HG03139 (cell line): ENCODE results near the gene SLC25A1.

ENCODE experiments used
- ATAC-seq: cut with Tn5 transposase; IDR thresholded peaks from one replicate; pipeline ENCODE4 v1.9.1; 2021; ENCODE audit not compliant: unreplicated experiment

The SLC25A1 gene

DNA sequence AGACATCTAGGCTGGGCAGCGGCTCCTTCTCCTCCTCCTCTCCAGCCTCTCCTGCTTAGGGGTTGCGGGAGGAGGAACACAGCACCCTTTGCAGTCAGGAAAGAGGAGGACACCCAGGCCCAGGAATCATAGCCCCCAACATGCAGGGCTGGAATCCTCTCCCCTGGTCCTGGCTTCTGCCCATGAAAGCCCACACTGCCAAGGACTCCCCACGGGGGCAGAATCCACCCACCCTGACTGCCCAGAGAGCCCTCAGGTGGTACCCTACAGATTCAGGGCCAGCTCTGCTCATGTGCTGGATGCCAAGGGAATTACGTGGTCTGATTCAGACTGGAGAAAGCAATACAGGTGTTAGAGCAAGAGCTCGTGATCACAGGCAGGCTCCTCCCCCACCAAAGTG is 38.6 kb downstream of the SLC25A1 start:
- ATAC-seq, result no peak

DNA sequence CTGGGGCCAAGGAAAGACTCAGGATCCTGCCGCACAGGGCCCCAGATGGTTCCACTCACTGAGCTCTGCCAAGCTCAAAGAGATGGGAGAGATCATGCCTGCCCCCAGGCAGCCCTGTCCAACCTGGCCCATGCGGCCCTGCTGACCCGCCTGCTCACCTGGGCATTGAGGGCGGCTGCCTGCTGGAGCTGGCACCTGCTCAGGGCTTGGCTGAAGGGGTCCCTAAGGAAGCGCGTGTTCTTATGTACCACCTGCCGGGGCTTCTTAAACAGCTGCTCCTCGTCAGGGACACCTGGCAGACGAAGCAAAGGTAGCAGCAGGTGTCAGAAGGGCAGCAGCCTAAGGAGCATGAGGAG is 39.6 kb downstream of the SLC25A1 start:
- no peak for ATAC-seq

DNA sequence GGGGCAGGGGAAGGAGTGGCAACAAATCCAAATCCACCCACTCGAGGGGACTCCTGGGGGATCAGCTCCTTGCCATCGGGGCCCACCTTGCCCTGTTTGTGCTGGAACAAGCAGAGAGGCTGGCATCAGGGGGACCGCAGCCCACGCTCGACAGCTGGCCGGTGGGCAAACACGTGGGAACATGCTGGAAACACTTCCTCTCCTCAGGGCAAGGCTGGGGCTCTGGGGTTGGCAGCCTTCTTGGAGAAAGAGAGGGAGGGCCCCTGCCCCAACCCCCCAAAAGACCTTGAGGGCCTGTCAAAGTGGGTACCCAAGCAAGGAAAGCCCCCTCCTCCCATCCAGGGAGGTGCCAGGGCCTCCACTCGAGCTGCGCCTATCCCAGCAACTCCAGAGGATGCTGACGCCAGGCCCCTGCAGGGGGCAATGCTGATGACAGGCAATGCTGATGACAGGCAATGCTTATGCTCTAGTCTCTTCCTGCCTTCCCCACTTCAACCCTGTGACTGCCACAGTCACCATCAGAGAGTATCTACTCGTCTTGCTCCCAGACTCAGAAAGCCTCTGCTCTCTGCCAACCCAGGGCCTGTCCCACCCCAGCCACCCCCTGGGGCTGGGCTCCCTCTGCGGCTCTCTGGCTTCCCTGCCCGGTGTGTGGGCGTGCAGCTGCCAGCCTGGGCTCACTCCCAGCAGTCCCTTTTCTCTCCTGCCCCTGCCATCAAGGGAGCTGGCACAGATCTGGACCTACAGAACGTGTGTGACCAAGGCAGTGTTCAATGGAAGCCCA is 40.1 kb downstream of the SLC25A1 start:
- no peak for ATAC-seq

DNA sequence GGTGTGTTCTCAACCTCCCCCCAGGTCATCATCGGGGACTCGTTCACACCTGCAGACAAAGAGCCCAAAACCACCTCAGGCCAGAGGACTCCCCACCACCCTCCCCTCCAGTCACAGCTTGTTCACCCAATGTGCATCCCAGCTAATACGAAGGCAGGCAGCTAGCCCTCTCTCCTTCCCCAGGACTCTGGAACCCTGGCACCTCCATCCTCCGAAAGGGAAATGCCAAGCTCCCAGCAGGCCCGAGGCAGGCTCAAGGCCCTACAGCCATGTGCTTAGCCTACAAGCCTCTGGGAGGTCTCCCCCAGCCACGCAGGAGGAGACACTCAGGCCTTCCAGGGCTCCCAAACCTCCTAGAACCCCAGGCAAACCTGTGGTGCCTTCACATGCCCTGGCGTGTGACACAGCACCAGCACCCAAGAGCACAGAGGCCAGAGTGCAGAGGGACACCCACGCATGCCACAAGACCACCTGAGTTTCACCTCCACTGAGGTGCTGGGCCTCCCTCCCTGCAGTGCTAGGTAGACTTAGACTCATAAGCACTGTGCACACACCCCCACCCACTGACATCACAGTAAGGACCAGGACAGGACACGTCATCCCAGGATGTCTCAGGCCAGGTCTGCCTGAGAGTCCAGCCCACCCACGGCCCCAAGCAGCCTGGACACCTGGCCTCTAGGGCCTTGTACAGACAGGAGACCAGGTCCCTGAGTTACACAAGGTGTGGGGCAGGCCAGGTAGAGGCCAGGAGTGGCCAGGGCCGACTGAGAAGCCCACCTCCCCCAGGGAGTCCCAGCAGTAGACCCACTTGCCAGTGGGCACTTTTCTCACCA is 40.9 kb downstream of the SLC25A1 start:
- ATAC-seq, result no peak

DNA sequence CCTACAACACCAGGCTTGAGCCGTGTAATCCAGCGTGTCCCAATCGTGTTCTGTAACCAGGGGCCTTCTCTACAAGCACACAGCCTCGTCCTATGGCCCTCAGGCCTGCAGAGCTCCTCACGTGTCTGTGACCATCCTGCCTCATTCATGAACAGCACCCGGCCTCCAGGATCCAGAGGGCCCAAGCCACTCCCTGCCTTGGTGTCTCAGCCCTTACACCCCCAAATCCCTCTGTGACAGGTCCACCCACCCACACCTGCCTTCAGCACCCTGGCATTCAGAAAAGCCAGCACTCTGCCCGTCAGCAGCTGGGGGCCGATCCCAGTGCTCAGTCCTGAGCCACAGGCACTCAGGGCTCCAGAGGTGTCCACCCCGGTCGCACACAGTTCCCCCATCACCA is 41.6 kb downstream of the SLC25A1 start:
- ATAC-seq, result no peak

DNA sequence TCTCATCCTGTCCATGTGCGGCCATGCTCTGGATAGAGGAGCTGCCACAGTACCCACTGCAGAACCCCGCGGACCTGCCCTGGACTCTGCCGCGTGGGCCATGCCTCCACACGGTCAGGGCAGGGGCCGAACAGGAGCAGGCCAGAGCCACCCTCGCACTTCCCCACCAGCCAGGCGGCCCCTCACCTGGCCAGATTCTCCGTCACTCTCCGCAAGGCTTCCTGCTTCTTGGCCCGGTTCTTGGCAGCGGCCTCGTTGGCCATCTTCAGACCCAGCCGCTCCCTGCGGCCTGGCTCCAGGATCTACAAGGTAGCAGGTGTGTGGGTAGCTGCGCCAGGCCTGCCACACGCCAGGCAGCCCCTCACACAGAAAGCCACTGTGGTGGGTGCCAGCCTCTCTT is 43.7 kb downstream of the SLC25A1 start:
- ATAC-seq, result no peak

DNA sequence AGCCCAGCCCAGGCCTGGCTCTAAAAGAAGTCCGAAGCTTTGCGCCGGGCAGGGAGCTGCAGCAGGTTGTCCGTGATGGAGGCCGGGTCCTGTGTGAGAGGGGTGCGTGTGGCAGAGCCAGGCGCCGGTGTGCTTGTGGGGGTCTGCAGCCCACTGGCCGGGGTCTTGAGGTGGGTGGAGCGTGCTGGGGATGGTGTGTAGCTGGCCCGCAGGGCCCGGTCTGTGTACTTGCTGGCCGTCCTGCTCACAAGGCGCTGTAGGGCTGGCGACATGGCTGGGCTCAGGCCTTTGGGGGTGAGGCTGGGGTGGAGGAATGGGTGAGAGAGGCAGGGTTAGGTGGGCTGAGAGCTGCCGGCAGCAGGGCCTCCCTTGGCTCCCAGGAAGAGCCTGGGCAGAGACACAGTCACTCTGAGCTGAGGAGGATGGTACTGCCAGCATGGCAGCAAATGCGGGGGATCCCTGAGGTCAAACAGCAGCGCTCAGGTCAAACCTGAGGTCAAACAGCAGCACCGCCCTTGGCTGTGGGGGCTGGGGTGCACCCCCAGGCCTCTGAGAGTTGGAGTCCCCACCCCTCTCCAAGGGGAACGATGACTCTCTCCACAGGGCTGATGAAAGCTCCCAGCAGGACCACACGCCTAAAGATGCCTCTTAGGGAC is 44.2 kb downstream of the SLC25A1 start:
- no peak for ATAC-seq

DNA sequence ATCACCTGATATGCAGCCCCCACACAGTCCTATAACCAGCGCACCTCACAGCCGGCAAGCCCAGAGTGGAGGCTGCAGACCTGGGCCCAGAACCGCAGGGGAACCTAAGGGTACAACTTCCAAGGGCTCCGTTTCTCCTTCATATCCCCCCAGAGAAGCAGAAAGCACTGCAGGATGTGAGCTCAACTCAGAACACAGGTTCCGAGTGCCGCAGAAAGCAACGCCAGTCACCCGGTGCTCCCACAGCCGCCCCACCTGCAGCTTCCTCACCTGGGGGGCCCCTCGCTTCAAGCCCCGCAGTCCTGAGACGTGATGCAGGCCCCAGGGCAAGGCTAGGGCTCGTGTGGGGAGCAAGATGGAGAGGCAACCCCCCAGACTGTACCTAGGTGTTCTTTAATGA is 45.0 kb downstream of the SLC25A1 start:
- no peak for ATAC-seq

DNA sequence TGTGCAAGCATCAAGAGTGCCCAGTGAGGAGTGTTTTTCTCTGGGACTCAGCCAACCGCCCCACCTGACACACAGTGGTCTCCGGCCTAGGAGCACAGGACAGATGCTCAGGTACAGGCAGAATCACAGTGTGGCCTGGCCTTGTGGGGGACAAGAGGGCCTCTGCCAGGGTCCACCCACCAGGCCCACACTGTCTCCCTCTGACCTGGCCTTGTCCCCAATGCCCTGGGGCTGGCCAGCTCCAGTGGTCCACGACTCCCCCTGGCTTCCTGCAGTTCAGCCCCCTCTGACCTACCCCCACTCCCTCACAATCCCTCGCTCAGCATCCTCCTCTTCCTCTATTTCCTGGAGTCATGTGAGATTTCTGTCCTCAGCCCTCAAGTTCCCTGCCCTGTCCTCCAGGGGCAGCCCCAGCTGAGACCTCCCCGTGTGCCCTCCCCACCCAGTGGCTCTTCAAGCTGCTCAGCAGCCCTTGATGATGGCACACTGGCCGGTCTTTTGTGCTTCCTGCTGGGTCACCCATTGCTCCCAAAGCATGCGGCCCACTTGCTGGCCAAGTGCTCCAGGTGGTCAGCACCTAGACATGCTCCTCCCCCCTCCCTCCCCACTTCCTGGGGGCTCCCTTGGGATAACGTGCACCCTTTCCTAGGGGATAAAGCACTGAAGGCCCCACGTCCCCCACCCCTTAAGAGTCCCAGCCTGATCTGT is 45.7 kb downstream of the SLC25A1 start:
- no peak for ATAC-seq

DNA sequence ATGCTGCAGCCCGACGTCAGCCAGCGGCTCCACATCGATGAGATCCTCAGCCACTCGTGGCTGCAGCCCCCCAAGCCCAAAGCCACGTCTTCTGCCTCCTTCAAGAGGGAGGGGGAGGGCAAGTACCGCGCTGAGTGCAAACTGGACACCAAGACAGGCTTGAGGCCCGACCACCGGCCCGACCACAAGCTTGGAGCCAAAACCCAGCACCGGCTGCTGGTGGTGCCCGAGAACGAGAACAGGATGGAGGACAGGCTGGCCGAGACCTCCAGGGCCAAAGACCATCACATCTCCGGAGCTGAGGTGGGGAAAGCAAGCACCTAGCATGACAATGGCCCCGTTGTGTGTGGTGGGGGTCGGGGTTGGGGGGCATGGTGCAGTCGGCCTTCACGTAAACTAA is 46.4 kb downstream of the SLC25A1 start:
- no peak for ATAC-seq

DNA sequence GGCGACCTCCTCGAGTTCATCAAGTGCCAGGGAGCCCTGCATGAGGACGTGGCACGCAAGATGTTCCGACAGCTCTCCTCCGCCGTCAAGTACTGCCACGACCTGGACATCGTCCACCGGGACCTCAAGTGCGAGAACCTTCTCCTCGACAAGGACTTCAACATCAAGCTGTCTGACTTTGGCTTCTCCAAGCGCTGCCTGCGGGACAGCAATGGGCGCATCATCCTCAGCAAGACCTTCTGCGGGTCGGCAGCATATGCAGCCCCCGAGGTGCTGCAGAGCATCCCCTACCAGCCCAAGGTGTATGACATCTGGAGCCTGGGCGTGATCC is 46.9 kb downstream of the SLC25A1 start:
- no peak for ATAC-seq

DNA sequence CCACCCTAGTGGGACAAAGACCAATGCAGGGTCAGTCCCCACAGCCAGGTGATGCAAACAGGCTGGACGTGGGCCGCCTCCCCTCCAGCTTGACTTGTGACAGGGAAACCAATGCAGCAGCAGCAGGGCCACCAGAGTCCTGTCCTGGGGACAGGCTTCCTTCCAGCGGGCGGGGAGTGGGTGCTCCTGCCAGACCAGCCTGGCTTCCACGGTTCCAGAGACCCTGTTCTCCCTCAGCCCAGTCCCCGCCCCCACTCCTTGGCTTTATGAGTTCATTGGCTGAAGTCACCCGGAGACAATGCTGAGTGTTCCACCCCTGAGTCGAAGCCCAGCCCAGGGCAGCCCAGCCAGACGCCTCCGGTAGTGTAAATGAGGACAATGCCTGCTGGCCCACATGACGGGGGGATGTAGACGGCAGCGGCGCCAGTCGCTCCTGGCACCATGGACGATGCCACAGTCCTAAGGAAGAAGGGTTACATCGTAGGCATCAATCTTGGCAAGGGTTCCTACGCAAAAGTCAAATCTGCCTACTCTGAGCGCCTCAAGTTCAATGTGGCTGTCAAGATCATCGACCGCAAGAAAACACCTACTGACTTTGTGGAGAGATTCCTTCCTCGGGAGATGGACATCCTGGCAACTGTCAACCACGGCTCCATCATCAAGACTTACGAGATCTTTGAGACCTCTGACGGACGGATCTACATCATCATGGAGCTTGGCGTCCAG is 47.4 kb downstream of the SLC25A1 start, which contains the start of gene TSSK2:
TSSK2 (plus strand) TSS at position 350 of the 726 bp plus-strand sequence; CDS start at position 442, 92 bp downstream.
- ATAC-seq, result no peak

DNA sequence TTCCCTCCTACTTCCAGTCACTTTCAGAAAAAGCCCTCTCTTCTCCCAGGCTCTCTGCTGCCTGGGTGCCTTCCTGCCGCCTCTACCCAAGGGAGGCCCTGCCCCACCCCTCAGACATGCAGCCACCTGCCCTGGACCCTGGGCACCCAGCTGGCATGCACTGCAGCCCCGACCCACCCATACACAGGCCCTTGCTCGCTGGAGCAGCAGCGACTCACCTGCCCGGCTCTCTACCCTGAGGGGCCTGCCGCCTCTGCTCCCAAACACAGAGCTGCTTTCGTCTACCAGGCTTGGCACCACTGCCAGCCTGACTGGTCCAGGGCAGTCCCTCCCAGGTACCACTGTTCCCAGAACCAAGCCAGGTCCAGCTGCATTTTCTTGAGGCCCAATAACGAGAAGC is 48.7 kb downstream of the SLC25A1 start:
- no peak for ATAC-seq

DNA sequence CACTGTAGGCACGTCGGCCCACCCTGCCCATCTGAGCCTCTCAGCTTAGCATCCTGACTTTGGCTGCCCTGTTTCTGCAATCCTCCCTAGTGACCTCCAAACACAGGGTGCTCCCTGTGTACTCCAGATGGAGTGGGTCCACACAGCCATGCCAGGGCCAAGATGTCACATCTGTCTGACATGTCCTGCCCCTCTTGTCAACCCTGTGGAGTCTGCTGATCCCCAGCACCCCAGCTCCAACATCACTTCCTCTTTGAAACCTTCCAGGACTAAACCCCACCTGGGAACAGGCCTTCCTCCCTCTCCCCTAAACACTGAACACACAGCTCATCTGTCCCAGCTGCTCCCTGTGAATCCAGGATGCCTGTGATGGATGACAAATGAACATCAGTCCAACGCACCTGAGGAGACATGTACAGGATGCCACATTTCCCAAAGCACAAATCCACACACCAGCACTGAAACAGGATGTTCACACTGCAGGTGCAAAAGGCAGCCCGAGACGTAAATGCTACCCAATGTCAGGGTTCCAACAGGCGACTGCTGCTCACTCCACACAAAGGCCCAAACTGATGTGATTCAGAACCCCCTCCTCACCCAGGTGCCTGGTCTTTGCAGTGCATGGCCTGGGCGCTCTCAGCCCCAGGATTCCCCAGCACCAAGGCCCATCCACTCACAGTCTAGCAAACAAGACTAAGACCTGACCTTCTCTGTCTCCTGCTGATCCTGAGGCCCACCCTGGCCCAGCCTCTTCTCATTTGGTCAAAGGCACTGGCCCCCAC is 49.4 kb downstream of the SLC25A1 start:
- no peak for ATAC-seq

DNA sequence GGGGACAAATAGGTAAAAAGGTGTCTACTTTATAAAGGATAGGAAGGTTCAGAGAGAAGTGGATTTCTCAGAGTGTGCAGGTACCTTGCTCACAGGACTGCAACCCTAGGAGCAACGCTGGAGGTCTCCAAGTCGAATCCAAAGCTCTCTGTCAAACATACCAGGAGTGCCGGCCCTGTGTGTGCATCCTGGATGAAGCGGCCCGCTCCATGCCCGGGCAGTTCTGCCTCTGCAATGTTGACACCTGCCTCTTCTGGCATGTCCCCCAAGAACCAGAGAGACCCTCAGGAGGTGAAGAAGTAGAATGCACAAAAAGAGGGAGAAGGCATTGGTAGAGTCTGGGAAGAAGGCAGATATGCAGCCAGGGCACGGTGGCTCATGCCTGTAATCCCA is 50.5 kb downstream of the SLC25A1 start:
- no peak for ATAC-seq

DNA sequence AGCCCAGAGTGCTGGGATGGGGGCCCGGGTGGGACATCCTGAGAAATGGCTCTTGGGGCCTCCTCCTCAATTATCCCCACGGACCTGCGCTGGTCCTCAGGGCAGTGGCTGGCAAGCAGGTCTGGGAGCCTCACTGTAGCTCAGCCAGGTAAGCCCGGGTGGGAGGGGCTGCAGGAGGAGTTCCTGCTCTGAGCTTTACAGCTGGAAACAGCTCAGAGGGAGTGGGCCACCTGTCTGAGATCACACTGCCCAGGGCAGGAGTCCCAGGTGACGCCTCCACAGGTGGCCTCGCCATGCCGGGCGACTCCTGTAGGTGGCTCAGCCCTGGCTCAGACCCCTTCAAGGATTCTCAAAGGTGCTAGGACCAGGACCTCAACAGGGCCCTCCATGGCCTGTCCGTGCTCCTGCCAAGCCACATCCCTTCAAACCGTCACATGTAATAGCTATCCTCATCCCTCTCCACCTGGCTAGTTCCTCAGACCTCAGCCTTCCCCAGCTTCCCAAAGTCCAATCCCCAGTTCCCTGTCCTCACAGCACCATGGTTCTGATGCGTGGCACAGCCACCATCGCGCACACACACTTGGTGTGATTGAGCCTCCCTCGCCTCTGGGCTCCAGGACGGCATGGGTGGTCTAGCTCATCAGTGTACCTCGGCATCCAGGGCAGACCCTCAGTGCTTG is 51.1 kb downstream of the SLC25A1 start:
- ATAC-seq, result no peak

DNA sequence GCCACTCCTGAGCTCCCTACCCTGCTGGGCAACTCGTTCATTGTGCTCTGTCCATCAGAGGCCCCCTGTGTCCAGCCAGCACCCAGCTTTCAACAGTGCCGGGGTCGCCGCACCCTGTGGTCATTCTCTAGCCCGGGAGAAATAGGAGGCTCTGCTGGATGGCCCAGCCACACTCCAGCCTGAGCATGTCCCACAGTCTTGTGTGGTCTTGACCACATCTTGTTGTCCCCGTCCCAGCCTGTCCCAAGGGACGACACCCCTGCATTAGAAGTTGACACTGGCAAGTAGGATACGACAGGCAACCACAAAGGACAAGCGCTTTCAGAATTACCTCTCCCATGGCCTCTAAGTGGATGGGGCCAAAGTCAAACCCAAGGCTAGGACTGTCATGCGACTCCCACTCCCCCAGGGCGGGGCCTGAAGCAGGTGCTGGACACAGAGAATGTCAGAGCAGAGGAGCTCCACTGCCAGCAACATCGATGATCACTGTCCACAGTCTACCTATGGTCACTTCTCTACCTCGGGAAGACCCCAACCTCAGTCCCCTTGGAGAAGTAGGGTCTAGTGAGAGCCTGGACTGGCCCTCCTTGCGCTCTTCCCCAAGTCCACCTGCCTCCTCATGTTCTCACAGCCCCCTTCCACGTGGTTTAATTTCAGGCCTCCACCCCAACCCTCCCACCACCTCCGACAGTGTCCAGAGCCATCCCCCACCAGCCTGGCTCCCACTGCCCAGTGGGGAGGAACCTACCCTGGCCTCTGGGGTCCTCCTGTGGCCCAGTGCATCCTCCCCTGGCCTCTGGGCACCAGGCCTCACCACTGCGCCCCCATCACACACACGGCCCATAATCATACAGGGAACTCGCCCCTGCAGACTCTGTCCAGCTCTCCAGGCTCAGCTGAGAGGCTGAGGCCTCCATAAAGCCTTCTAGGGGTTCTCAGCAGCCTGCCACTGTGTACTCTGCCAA is 51.9 kb downstream of the SLC25A1 start:
- ATAC-seq, result no peak
